RPMI7951 (cell line): Measurements from ENCODE around the gene ZNRF3. TPM values are rescaled to one million over a fixed set of nuclear protein-coding genes. Genes with fewer than 3 reads are reported as not detected.
A peak's percentile ranks its signal among the peaks of the same experiment; 100 is the strongest.

ENCODE experiments used
- DNase-seq: peaks from one replicate; pipeline ENCODE4 v3.0.0-alpha.2; 2012; ENCODE audit warnings: low read depth
- total RNA-seq: library from RNA; depleted of rRNA; stranded (reverse); fragments of >200 nt; shearing (Covaris generic); gene quantifications from 2 replicates; pipeline ENCODE4 v1.2.3, GENCODE V29; 2014

ZNRF3 gene
- total RNA-seq, 1 experiment from 2014 or later, result 2.3 TPM

DNA sequence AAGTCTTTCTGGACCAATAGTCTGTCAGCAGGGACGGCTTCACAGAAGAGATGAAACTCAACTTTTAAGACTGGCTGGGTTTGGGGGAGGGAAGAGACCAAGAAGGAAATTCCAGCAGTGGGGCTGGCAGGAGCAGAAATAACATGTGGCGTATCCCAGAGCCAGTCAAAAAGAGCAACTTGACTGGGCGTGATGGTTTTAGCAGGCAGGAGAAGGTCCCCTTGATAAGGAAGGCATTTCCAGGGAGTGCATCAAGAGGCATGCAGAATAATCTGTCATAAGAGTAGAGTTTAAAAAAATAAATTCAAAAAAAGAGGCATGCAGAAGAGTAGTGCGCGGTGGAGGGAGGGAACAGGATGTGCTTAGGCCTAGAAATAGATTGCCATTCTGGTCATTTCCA lies 125.8 kb downstream of the ZNRF3 start:
- DNase-seq, result no peak

DNA sequence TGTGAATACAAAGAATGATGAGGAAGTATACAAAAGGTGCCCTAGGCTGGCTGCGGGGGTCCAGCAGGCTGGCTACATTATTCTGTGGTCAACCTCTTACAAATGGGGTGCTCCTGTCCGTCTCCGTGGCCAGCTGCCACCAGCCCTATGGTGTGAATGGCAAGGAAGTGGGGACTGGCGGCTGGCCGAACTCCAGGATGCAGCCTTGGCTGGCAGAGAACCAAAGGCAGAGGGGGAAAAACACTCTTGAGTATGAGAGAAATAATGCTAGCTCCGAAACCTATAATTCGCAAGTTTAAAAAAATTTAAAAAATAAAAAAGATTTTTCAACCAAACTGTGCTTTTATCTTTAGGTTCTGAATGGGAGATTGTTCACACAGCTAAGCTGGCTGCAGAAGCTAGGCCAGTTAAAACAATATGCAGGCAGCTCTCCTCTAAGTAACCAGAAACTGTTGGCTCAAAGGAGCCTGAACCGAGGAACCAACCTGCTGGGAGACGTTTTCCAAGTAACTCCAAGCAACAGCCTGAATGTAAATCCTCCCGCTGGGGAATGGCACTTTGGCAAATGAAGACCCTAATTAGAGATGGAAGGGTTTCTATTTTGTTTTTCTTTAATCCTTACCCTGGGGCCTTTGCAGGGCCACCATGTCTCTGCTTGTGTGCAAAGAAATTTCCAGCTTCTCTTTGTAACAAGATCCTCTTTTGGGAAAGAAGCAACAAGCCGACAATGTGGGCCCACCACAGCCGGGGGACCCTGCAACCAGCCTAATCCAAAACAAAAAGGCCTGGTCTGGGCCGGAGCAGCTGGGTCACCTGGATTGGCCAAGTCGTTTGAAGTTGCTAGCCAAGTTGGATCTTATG lies 128.1 kb downstream of the ZNRF3 start:
- no peak for DNase-seq

DNA sequence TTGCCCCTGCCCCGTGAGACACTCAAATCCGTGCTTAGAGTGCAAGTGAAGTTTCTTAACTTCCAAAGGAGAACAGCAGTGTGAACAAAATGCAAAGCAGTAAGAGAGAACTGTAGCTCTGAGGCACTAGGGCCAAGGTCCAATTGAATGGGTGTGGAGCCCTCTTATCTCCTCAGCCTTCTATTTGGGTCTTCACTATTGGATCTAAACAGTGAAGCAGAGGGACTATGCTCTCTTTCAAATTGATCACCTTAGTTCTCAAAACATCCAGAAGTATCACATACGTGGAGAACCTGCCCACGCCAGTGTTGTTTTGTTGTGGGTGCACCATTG lies 128.7 kb downstream of the ZNRF3 start:
- no peak for DNase-seq

DNA sequence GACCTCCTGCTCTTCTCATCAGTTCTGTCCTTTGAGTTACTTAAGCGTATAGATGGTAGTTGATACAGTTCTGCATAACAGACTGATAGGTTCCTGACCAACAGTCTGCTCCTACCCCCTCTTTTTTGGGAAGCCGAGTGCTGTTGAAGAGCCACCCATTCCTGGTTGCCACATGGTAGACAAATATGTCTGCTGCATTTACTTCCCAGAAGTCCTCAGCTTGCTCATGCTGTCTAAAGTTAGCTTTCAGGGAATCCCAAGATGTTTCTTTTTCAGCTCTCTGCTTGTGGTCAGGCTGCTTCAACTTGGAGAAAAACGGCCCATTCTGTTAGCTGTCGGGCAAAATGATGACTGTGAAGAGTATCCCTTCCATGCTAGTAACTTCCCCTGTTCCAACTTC lies 129.6 kb downstream of the ZNRF3 start:
- DNase-seq, result no peak

DNA sequence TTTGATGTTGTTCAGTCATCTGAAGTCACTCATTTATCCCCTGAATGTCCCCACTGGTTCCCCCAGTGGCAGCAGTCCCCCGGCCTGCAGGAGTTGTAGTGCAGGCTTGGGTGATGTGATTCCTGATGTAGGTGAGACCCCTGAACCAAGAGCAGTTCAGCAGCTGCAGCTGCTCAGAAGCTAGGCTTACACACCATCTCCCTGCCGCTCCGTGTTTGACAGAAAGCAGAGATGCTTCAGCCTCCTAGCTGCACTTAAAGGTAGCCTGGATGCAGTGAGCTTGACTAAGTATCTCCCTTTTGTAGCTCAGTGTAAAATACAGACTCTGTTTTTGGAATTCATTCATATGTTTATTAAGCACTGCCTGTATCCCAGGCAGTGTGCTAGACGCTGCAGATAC lies 130.9 kb downstream of the ZNRF3 start:
- no peak for DNase-seq

DNA sequence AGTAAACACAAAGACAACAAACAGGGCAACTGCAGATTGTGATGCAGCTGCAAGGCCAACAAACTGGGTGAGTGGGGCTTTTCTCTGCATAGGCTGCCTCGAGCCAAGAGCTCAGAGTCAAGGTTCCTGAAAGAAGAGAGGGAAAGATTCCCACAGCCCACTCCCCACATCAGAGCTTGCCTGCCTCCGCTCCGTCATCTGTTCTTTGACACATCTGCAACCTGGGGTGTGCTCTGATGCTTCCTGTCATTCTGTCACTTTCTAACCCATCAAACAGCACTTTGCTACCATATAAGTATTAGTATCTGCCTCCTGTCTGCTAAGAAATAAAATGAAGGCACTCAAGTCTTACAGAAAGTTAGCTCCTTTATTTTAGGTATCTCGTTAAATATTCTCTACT lies 131.4 kb downstream of the ZNRF3 start:
- no peak for DNase-seq

DNA sequence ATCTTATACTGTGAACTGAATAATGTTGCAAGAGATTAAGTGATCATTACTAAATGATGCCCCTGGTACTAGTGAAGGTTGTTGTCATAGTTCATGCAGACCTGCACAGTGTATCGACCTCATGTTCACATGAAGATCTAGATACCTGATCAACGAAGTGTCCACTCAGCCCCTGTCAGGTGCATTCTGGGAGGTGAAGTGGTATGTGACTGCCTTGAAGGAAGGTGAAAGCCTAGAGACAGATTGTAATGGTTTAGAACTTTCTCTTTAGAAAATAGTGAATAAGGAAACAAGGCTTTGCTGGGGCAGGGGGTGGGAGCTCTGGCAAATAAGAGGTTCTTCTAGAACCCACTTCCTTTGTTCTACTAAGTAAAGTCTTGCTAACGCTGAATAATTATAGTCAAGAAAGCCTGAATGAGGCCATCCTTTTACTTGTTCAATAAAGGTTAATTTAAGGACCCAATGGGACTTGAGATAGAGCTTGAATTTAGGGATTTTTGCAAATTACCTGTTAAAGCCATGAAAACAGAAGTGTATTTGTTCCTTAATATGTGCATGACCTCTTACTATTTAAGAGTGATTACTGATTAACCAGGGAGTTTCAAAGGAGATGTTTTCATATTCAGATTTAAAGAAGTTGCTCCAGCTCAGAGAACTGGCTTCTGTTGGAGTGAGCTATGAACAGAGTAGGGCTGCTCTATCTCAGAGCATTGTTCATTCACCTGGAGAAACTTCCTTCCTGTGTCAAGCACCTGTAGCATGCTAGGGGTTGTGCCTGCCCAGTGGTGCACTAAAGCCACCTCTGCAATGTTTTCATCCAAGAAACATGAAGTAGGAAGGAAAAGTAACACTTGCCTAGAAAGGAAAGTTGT lies 132.9 kb downstream of the ZNRF3 start:
- no peak for DNase-seq

DNA sequence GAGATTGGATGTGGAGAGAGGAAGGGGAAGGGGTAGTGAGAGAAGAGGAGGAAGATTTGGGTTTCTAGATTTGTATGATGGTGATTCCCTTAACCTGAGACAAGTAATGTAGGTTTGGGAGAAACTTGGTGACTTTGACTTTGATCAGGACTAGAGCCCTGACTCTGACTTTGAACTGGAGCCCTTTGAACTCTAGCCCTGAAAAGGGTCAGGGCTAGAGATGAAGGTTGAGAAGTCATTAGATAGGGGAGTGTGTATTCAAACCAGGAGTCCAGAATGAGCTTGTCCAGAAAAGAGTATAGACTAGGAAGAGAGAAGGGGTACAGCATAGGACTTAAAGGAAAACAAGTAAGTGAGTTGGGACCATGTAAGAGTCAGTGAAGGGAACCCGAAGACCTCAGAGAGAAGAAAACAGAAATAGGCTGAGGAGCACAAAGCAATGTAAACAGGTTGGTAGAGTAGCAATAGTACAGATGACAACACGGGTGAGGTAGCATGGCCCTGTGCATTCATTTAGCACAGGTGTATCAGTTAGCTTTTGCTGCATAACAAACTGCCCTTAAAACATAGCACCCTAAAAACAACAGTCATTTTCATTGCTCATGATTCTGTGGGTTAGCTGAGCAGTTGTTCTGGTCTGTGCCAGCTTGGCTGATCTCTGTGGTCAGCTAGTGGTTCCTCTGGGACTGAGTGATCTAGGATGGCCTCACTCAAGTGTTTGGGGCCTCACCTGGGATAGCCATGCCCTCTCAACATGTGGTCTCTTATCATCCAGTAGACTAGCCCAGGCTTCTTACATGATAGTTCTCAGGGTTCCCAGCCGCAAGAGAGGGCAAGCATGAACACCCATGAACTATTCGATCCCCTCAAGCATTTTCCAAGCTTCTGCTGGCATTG lies 135.2 kb downstream of the ZNRF3 start:
- no peak for DNase-seq

DNA sequence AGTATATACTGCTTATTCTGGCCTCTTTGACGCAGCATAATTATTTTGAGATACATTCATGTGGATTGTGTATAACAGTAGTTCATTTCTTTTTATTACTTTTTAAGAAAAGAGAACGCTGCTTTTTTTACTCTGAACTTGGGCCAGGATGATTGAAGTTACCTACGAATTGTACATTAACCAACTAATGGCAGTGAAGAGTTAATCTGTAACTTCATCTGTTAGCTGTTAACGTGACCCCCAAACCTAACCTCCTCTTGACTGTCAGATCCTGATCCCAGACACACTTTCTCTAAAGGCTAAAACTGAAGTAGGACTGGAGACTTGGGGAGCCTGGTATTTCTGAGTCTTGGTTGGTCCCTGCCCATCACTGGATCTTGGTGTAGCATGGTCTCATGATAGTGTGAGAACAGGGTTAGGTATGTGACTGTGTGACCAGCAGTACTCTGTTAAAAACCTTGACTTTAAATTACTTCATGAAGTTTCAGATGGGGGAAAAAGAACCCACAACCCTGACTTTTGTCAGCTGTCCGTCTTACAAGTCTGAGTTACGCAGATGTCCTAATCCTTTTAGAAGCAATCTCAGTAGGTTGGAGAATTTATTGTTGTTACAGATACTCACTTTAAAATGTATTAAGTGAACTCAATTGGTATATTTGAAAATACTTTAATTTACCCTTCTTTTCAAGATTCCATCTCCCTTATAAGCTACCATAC lies 138.9 kb downstream of the ZNRF3 start:
- DNase-seq, result no peak

DNA sequence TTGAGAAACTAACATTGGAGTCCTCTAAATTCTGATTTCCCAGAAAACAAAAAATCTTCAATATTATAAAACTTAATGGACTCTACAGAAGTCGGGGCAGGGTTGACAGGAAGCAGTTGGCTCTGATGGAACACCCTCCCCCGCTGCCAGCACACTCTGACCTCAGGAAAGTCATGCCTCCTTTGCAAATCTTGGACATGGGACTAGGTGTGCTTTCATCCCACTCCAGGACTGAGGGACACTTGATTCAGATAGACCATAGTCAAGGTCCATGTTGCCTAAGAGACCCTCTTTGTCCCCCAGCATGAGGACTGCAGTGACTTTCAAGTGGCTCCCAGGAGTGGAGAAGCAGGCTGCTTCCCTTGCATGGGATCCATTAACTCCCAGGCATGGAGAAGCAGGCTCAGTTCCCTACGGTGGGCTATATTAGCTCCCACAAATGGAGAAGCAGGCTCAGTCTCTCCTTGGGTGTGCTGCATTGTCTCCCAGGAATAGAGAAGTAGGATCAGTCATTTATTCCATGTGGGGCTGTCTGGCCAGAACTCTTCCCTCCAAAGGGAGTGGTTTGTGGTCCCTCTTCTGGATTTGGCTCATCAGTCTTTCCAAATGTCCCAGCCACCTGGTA lies 139.9 kb downstream of the ZNRF3 start:
- DNase-seq, result no peak

DNA sequence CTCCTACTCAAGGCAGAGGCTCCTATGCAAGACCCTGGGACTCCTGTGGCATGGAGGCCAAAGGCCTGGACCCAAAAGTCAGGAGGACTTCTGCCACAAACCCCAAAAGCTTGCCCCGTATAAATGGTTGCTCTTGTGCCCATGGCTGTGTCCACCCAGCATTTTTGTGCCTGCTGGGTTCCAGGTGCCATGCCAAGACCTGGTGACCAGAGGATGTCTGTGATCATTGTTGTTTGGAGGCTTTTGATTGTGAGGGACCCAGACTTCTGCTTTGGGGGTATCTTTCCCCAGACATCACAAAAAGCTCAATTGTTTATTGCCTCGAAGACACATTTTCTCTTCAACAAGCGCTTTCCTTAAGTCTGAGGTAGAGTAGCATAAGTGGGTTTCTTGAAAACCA lies 143.2 kb downstream of the ZNRF3 start:
- no peak for DNase-seq

DNA sequence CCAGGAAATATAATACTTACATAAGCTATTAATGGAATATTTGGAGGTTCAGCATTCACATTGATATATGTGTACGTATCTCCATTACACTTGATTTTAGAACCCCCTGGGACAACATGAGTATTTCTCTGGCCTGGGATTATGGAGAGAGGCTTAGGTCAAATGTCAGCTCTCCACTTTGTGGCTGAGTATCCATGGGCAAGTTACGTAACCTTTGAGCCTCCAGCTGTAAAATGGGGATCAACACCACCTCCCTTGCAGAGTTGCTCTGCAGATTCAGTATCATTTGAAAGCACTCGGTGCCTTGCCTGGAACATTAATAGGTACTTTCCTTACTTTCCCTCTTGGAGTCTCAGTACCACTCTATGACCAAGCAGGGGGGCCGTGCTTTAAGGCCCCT lies 145.1 kb downstream of the ZNRF3 start:
- DNase-seq, result no peak

DNA sequence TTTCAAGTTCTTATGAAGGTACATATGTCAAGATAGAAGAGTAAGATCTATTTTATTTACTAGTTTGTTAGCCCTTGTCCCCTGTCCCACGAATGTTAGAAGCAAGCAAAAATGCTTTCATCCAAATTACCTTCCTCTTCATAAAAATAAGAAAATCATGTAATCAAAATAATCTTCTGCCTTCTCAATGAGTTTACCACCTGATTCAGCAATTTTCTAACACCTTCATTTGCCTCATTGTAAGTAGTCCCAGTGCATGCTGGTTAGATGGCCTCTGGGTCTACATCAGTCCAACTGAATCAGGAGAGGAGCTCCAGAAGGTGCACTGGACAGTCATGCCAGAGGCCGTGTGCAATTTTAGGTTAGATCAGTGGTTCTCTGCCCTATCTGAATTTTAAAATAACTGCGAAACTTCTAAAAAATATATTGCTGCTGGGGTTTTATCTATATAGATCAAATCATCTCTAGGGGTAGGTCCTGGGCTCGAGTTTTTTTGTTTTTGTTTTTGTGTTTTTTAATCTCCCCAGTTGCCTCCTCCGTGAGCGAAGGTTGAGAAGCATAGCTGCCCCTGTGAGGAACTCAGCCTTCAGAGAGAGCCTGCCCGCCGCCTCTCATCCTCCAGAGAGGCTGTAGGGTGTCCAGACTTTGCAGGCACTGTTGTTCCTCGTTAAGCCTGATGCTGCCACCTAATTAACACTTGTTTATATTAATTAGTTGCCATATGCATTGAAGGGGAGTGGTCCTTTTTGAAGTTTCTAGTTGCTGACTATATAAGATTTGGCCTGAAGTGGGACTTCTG lies 146.0 kb downstream of the ZNRF3 start:
- no peak for DNase-seq

DNA sequence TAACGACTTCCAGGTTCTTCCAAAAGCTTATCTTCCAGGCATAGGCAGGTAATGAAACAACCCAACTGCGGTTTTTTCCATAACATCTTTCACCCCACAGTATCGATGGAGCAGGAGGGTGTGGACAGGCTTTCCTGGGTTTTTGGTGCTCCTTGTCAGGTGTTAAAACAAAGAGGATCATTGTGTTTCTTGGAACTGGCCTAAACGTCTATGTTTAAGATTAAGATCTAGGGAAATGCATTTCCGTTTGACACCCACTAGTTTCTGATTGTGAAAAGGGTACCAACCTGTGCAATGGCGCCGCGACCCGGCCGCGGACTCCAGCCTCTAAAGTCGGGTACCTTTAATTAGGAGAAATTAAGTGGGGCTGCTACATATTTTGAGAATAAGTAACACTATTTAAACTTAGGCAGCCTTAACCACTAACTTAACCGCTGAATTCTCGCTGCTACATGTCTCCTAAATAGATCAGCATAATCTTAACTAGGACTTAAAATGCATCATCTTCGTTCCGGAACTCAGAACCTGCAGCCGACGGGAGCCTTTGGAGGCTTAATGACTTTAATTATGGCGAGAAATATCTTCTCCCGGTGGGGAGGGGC lies 146.7 kb downstream of the ZNRF3 start:
- DNase-seq, result peak; percentile 62

DNA sequence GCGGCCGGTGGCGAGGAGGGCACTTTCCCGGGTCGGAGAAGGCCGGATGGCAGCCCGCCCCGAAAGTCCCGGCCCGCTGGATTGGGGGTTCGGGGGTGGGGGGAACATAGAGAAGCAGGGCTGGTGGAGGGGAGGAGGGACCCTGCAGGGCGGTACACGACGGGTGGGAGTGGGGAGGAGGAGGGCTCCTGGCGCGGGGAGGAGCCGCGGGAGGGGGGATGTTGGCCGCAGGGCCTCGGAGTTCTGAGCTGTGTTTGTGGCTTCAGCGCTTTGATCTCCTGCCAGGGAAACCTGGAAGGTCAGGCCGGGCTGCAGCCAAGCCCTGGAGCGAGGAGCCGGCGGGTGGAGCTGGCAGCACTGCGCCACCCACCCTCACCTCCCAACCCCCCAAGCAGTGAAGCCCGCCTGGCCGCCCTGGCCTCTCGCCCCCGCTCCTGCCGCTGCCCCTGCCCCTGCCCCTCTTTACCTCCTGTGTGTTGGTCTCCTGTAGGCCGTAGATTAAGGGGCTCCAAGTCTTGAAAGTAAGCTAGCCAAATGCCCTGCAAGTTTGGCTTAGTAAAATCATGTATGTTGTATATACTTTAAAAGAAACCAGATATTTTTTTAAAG lies 147.3 kb downstream of the ZNRF3 start:
- DNase-seq, result peak; percentile 91

DNA sequence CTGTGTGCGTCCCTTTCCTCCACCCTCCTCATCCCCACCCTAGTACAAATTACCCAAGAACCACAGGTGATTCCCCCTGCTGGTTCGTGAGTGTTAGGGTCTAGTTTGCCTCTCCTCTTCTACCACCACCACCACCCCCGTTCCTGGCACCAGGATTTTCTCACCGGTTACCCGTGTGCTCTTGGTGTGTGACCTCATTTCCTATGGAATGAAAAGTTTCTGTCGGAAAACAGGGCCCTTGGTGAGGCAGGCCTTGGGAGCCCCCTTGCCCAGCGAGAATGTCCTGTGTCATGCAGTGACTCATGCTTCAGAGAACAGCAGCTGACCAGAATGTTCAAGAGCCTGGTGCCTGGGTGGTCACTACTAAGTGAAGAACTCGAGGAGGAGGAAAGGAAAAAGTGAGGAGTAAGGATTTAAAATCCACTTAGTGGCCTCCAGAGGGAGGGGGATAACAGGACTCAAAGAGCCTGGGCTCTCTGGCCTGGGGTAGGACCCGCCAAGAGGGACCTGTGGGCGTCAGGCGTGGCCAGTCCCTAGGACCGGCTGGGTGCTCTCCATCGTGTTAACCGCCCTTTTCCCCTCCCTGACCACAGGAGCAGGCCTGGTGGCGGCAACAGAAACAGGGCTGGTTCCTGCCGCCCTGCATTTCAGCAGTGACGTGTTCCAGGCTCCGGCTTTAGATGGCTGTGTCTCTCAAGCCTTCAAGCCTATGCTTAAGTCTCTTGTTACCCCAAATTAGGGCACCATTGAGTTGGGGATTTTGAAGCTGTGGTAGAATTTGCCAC lies 148.0 kb downstream of the ZNRF3 start:
- peak; percentile 98 for DNase-seq

DNA sequence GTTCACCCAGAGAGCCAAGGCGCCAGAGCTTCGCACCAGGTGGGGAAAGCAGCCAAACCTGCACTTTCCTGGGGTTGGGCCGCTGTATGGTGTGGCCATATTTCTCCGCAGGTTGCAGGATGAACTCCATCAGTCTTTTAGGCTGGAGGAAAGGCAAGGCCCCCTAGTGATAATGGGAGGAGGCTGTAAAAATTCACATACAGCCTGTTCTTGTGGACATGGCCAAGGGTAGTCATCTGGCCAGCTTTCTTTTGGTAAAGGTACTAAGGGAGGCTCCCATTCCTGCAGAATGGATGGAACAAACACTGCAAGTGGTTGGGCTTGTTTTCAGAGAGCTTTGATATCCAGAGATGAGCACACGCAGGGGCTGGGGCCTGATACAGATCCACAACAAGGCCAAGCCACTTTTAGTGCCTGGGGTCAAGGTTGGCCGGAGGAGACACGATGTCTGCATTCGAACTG lies 148.7 kb downstream of the ZNRF3 start:
- peak; percentile 10 for DNase-seq

DNA sequence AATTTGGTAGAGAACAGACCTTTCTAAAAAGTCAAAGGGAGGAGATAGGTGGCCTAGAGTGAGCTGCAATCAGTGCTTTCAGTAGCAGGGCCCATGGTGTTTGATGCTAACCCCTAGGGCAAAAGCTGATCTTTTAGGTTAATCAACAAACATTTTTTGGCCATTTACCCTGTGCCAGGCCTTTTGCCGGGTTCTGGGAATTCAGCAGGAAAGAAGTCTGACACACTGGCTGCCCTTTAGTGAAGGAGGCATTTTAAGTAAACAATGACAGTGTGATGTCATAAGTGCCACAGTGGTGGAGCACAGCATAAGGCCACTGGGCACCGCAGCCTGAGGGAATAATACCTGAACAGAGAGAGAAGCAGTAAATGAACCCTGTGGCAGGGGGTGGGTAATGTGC lies 149.2 kb downstream of the ZNRF3 start:
- peak; percentile 49 for DNase-seq
